MCF 10A (cell line): ENCODE results near the gene LYZ. TPM values are rescaled to one million over a fixed set of nuclear protein-coding genes. Genes with fewer than 3 reads are reported as not detected.

ENCODE experiments used
- BruUV-seq: library from RNA; stranded (reverse); fragments of 400-500 nt; replicated peaks from 2 replicates; lab custom pipeline; 2021; lab: Mats Ljungman, UMichigan
- CTCF ChIA-PET: fragments of 300-600 bp; sonication (Branson Sonifier 250); formaldehyde crosslinking; extraction: SDS; loops from one replicate; lab custom pipeline; 2021; ENCODE audit warnings: antibody characterized with exemption, inconsistent platforms; lab: Yijun Ruan, JAX
- POLR2A ChIA-PET: fragments of 300-600, 350-650 bp; sonication (Branson Sonifier 250); formaldehyde crosslinking; extraction: SDS; loops from one replicate; lab custom pipeline; 2020; ENCODE audit warnings: antibody characterized with exemption, inconsistent platforms; lab: Yijun Ruan, JAX
- DNase-seq: peaks from one replicate; pipeline ENCODE4 v3.0.0-alpha.2; 2018; ENCODE audit not compliant: unreplicated experiment
- H3K27ac Mint-ChIP-seq: one replicate; pipeline ENCODE4 v1.8.0; 2022; ENCODE audit warnings: mild to moderate bottlenecking, low read depth, mixed read lengths; ENCODE audit not compliant: unreplicated experiment
- H3K27me3 Mint-ChIP-seq: one replicate; pipeline ENCODE4 v1.8.0; 2022; ENCODE audit warnings: mixed read lengths; ENCODE audit not compliant: insufficient read depth, unreplicated experiment
- H3K36me3 Mint-ChIP-seq: one replicate; pipeline ENCODE4 v1.8.0; 2022; ENCODE audit warnings: mild to moderate bottlenecking, moderate library complexity, mixed read lengths; ENCODE audit not compliant: insufficient read depth, unreplicated experiment
- H3K4me1 Mint-ChIP-seq: one replicate; pipeline ENCODE4 v1.8.0; 2022; ENCODE audit warnings: mixed read lengths; ENCODE audit not compliant: insufficient read depth, unreplicated experiment
- H3K4me3 Mint-ChIP-seq: one replicate; pipeline ENCODE4 v1.8.0; 2022; ENCODE audit warnings: mild to moderate bottlenecking, moderate library complexity, mixed read lengths; ENCODE audit not compliant: unreplicated experiment
- H3K9me3 Mint-ChIP-seq: one replicate; pipeline ENCODE4 v1.8.0; 2022; ENCODE audit warnings: mixed read lengths; ENCODE audit not compliant: unreplicated experiment
- CTCF ChIP-seq: fragments of 200-600 bp; IDR thresholded peaks from one replicate; pipeline ENCODE4 v1.8.0; 2022; ENCODE audit warnings: antibody characterized with exemption, mild to moderate bottlenecking; ENCODE audit not compliant: unreplicated experiment
- intact Hi-C: fragments of 100-400 bp; cut with micrococcal nuclease; formaldehyde crosslinking; loops from 2 replicates; pipeline ENCODE4 v1.14.1; 2022
- total RNA-seq: library from RNA; stranded (reverse); gene quantifications from 2 replicates; pipeline ENCODE4 v1.2.3, GENCODE V29; 2022

Gene LYZ
- total RNA-seq, 1 experiment from 2014 or later: not detected

- Mint-ChIP-seq H3K4me3 (no peak overlapping the region), H3K27me3 (no peaks in the 10 kb centered on the region), H3K27ac (peak overlapping the region; percentile 49), H3K4me1 (no peaks in the 10 kb centered on the region), H3K36me3 (peaks cover 47% of the 10 kb centered on the region), H3K9me3 (no peaks in the 10 kb centered on the region)
- BruUV-seq: no TSS peak
- intact Hi-C loops: no loop called here
- ChIA-PET CTCF (interaction anchor here (1.0 kb wide), 1 partner anchor 11 kb away, joined by 5 read pairs; no protein-coding TSS in a partner anchor), POLR2A (interaction anchor here (0.6 kb wide), 1 partner anchor 133 kb away, joined by 5 read pairs; no protein-coding TSS in a partner anchor)
- no peak for DNase-seq
- TF ChIP-seq CTCF: no peak
Measured at GRCh38 chr12:69368171-69368570, 20.0 kb downstream of the LYZ start.

- intact Hi-C loops: no loop called here
- Mint-ChIP-seq H3K4me3 (no peak overlapping the region), H3K9me3 (no peaks in the 10 kb centered on the region), H3K4me1 (peaks cover 11% of the 10 kb centered on the region), H3K27ac (no peak overlapping the region), H3K36me3 (peaks cover 19% of the 10 kb centered on the region), H3K27me3 (no peaks in the 10 kb centered on the region)
- BruUV-seq: no TSS peak
- no peak for TF ChIP-seq CTCF
- ChIA-PET POLR2A (interaction anchor here (0.6 to 0.7 kb wide), 2 partner anchors 16 to 300 kb away, joined by 3 read pairs; no protein-coding TSS in a partner anchor), CTCF (interaction anchor here (0.7 kb wide), 1 partner anchor 1207 kb away, joined by 3 read pairs; no protein-coding TSS in a partner anchor)
- DNase-seq: no peak
Measured at GRCh38 chr12:69383074-69383473, 34.9 kb downstream of the LYZ start.

GRCh38 chr12:69385038-69385437 lies 36.9 kb downstream of the LYZ start:
- Mint-ChIP-seq H3K4me3 (no peak overlapping the region), H3K36me3 (peaks cover 14% of the 10 kb centered on the region), H3K27ac (no peak overlapping the region), H3K9me3 (no peaks in the 10 kb centered on the region), H3K4me1 (peaks cover 11% of the 10 kb centered on the region), H3K27me3 (no peaks in the 10 kb centered on the region)
- ChIA-PET POLR2A (interaction anchor here (0.6 to 1.7 kb wide), 2 partner anchors 27 to 109 kb away, joined by 3 to 4 read pairs; no protein-coding TSS in a partner anchor), CTCF (interaction anchor here (0.5 to 3.8 kb wide), 14 partner anchors 12 to 657 kb away, joined by 3 to 17 read pairs (median 4); no protein-coding TSS in a partner anchor)
- no peak for DNase-seq
- intact Hi-C loops: no loop called here
- no TSS peak for BruUV-seq
- no peak for TF ChIP-seq CTCF

- ChIA-PET CTCF (interaction anchor here (1.1 to 4.7 kb wide), 3 partner anchors 29 to 184 kb away, joined by 4 to 60 read pairs (median 17); no protein-coding TSS in a partner anchor), POLR2A (no interaction called here)
- Mint-ChIP-seq H3K27ac (no peak overlapping the region), H3K27me3 (no peaks in the 10 kb centered on the region), H3K9me3 (no peaks in the 10 kb centered on the region), H3K36me3 (peaks cover 20% of the 10 kb centered on the region), H3K4me3 (no peak overlapping the region), H3K4me1 (peaks cover 11% of the 10 kb centered on the region)
- no peak for TF ChIP-seq CTCF
- BruUV-seq: no TSS peak
- DNase-seq: no peak
- intact Hi-C loops: no loop called here
Measured at GRCh38 chr12:69386921-69387320, 38.7 kb downstream of the LYZ start.
